H1 (cell line): Measurements from ENCODE around the gene PLXDC2. TPM values are rescaled to one million over a fixed set of nuclear protein-coding genes. Genes with fewer than 3 reads are reported as not detected.

ENCODE experiments used
- CHD7 ChIP-seq: fragments of 300-600 bp; sonication (generic); IDR thresholded peaks from 2 replicates; pipeline ENCODE4 v1.7.1; 2012; ENCODE audit warnings: low read length, moderate library complexity, mild to moderate bottlenecking, inconsistent platforms; ENCODE audit not compliant: insufficient replicate concordance
- CREB1 ChIP-seq: IDR thresholded peaks from 2 replicates; pipeline ENCODE4 v1.6.1; 2012; ENCODE audit warnings: inconsistent platforms
- GABPA ChIP-seq: IDR thresholded peaks from 2 replicates; pipeline ENCODE4 v1.6.1; 2011; ENCODE audit warnings: mild to moderate bottlenecking, low read length, moderate library complexity, borderline replicate concordance; ENCODE audit not compliant: insufficient read depth
- KDM1A ChIP-seq: fragments of 200-600, 300-600 bp; sonication (generic); IDR thresholded peaks from 2 replicates; pipeline ENCODE4 v1.7.1; 2016; ENCODE audit warnings: mild to moderate bottlenecking, low read length, borderline replicate concordance
- POLR2A ChIP-seq, 2 experiments: IDR thresholded peaks; 1 replicate in 1 of 2; 2 replicates in 1 of 2; pipeline ENCODE4 v1.6.1; 2011; ENCODE audit warnings: low read depth in 2 of 2, low read length in 2 of 2, mild to moderate bottlenecking in 2 of 2; ENCODE audit errors: control extremely low read depth in 1 of 2
- SUZ12 ChIP-seq: fragments of 200-600 bp; sonication (generic); IDR thresholded peaks from 2 replicates; pipeline ENCODE4 v1.6.1; 2012; ENCODE audit warnings: mild to moderate bottlenecking, inconsistent platforms, low read length, moderate library complexity, mixed read lengths
- polyA plus RNA-seq, 7 experiments: library from polyadenylated mRNA; depleted of rRNA in 3 of 7; stranded (reverse) in 5 of 7; unstranded in 2 of 7; fragments of >200 nt in 5 of 7; fragments of 200-250 nt in 2 of 7; gene quantifications; 1 replicate in 5 of 7; 2 replicates in 1 of 7; 4 replicates in 1 of 7; pipeline versions ENCODE4 v1.2.1 to v1.2.3, GENCODE V29; 2011 to 2013; ENCODE audit warnings: missing spikeins in 2 of 7, mixed read lengths in 2 of 7
- total RNA-seq: library from RNA; stranded (reverse); fragmentation: NEBNext Ultra II Directional; extraction: Animal tissue kit (Norgen Biotek cat#: 25700); gene quantifications from 2 replicates; pipeline ENCODE4 v1.2.1, GENCODE V29; 2021

The PLXDC2 gene
- total and polyA plus RNA-seq, 2 of the 8 experiments (the other 6 are each of a cell fraction or from before 2014, with no cell fraction given): 23.0 to 40.5 TPM

GRCh38 chr10:20133669-20134189 is 317.5 kb downstream of the PLXDC2 start (continued):
- no peak for TF ChIP-seq CHD7
- TF ChIP-seq POLR2A (IDR thresholded peaks at IDR 0.05; ENCODE audit: control extremely low read depth in 1 of 2, low read depth in 2 of 2, low read length in 2 of 2): no peak
- no peak for TF ChIP-seq SUZ12
- no peak for TF ChIP-seq CREB1
- TF ChIP-seq GABPA: no peak
- no peak for TF ChIP-seq KDM1A
